SJCRH30 (cell line): ENCODE results near the gene IGFBP1. TPM values are rescaled to one million over a fixed set of nuclear protein-coding genes. Genes with fewer than 3 reads are reported as not detected.

Experiments
- DNase-seq, 2 experiments: peaks; one replicate each; pipeline ENCODE4 v3.0.0-alpha.2; 2015 to 2020
- H3K27ac ChIP-seq: fragments of 250-450 bp; sonication (Bioruptor Pico); 2 replicates; pipeline ENCODE4 v1.5.1; 2020; ENCODE audit warnings: mild to moderate bottlenecking, moderate library complexity
- H3K27me3 ChIP-seq: fragments of 250-450 bp; sonication (Bioruptor Pico); 2 replicates; pipeline ENCODE4 v1.5.1; 2020; ENCODE audit warnings: mild to moderate bottlenecking, moderate library complexity
- H3K36me3 ChIP-seq: fragments of 250-450 bp; sonication (Bioruptor Pico); 2 replicates; pipeline ENCODE4 v1.5.1; 2020; ENCODE audit warnings: mild to moderate bottlenecking, moderate library complexity
- H3K4me1 ChIP-seq: fragments of 250-450 bp; sonication (Bioruptor Pico); 2 replicates; pipeline ENCODE4 v1.5.1; 2020; ENCODE audit warnings: mild to moderate bottlenecking, moderate library complexity
- H3K4me3 ChIP-seq: fragments of 250-450 bp; sonication (Bioruptor Pico); 2 replicates; pipeline ENCODE4 v1.5.1; 2020; ENCODE audit warnings: mild to moderate bottlenecking, moderate library complexity
- H3K9me3 ChIP-seq: fragments of 250-450 bp; sonication (Bioruptor Pico); replicated peaks from 2 replicates; pipeline ENCODE4 v1.5.1; 2020; ENCODE audit warnings: mild to moderate bottlenecking, moderate library complexity
- total RNA-seq: library from RNA; depleted of rRNA; stranded (reverse); fragments of >200 nt; shearing (Covaris generic); gene quantifications from 2 replicates; pipeline ENCODE4 v1.2.3, GENCODE V29; 2014

IGFBP1 gene
- total RNA-seq, 1 experiment from 2014 or later: not detected

GRCh38 chr7:45910855-45911254, 22.6 kb downstream of the IGFBP1 start:
- Histone ChIP-seq H3K27me3 (no peaks in the 10 kb centered on the region), H3K4me3 (no peak overlapping the region), H3K27ac (no peak overlapping the region), H3K4me1 (no peaks in the 10 kb centered on the region), H3K9me3 (no peaks in the 10 kb centered on the region), H3K36me3 (no peaks in the 10 kb centered on the region)
- DNase-seq: no peak

- Histone ChIP-seq H3K27me3 (no peaks in the 10 kb centered on the region), H3K27ac (no peak overlapping the region), H3K36me3 (no peaks in the 10 kb centered on the region), H3K9me3 (no peaks in the 10 kb centered on the region), H3K4me3 (no peak overlapping the region), H3K4me1 (no peaks in the 10 kb centered on the region)
- DNase-seq: no peak
These were observed 23.0 kb downstream of the IGFBP1 start for GRCh38 chr7:45911311-45911710.

- no peaks in the 10 kb centered on the region for H3K4me1 ChIP-seq
- no peaks in the 10 kb centered on the region for H3K27me3 ChIP-seq
- no peak for DNase-seq
- no peak overlapping the region for H3K27ac ChIP-seq
- H3K4me3 ChIP-seq: no peak overlapping the region
- H3K9me3 ChIP-seq: no peaks in the 10 kb centered on the region
- no peaks in the 10 kb centered on the region for H3K36me3 ChIP-seq
These were observed 24.7 kb downstream of the IGFBP1 start for GRCh38 chr7:45912972-45913371.

DNA sequence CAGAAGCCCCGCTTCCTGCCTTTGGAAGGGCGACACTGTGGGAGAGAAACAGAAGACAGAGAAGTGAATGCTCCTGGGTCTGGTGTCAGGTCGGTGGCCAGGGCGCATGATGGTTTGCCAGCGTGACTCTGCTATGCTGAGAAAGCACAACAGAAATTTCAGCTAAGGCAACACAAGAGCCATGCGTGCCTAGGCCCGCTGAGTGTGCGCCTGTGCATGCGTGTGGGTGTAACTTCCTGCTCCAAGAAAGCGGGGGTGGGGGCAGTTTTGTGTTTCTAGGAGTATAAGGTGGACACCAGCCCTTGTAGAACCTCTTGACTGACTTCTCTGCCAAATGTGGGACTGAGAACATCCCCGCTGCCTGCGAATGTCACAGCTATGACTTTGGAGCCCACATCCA, 26.6 kb downstream of the IGFBP1 start:
- Histone ChIP-seq H3K36me3 (no peaks in the 10 kb centered on the region), H3K27ac (no peak overlapping the region), H3K27me3 (no peaks in the 10 kb centered on the region), H3K9me3 (no peaks in the 10 kb centered on the region), H3K4me3 (no peak overlapping the region), H3K4me1 (no peaks in the 10 kb centered on the region)
- no peak for DNase-seq

- H3K36me3 ChIP-seq: no peaks in the 10 kb centered on the region
- no peaks in the 10 kb centered on the region for H3K9me3 ChIP-seq
- no peak overlapping the region for H3K4me3 ChIP-seq
- no peak overlapping the region for H3K27ac ChIP-seq
- no peaks in the 10 kb centered on the region for H3K4me1 ChIP-seq
- no peaks in the 10 kb centered on the region for H3K27me3 ChIP-seq
- DNase-seq: no peak
These were observed 27.3 kb downstream of the IGFBP1 start for GRCh38 chr7:45915606-45916005.

DNA sequence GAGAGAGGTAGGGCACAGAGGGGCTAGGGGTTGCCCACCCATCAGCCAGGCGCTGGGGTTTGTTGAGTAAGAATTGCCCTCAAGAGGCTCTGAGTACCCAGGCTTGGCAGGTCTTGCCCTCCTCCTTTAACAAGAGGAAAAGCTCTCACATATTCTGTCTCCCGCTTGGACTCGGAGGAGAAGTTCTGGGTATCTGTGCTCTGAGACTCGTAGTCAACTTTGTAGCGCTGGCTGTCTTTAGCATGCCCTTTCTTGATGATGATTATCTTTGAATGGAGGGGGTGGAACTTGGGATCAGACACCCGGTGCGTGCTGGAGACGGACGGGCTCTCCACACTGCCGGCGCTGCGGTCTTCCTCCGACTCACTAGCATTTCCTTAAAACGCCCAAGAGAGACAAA, 28.8 kb downstream of the IGFBP1 start:
- DNase-seq: no peak
- no peaks in the 10 kb centered on the region for H3K27me3 ChIP-seq
- H3K36me3 ChIP-seq: no peaks in the 10 kb centered on the region
- H3K9me3 ChIP-seq: no peaks in the 10 kb centered on the region
- no peak overlapping the region for H3K27ac ChIP-seq
- H3K4me1 ChIP-seq: no peaks in the 10 kb centered on the region
- no peak overlapping the region for H3K4me3 ChIP-seq

GRCh38 chr7:45917658-45918057, 29.4 kb downstream of the IGFBP1 start:
- Histone ChIP-seq H3K9me3 (no peaks in the 10 kb centered on the region), H3K4me3 (no peak overlapping the region), H3K27ac (no peak overlapping the region), H3K4me1 (no peaks in the 10 kb centered on the region; the same call in 1 of the 2 replicates), H3K27me3 (no peaks in the 10 kb centered on the region), H3K36me3 (no peaks in the 10 kb centered on the region)
- DNase-seq: peak; percentile 70 to 83

DNA sequence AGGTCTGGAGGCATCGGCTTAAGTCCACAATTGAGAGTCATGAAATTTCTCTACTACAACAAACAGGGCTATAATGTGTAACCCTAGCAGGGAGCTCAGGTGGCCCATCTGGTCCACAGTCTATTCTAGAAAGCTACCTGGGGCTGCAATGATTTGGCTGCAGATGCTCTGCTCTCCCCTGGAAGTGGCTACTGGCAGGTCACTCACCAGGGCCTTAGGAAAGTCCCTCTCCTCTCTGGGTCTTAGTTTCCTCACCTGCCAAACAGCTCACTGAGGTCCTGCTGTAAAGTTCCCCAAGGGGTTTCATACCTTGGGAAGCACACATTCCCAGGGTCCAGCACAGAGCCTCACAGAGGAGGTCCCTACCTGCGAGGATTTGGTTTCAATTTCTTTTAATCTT, 30.3 kb downstream of the IGFBP1 start:
- no peaks in the 10 kb centered on the region for H3K9me3 ChIP-seq
- peaks cover 2% of the 10 kb centered on the region; the same call in 1 of the 2 replicates for H3K4me1 ChIP-seq
- no peaks in the 10 kb centered on the region for H3K27me3 ChIP-seq
- H3K36me3 ChIP-seq: no peaks in the 10 kb centered on the region
- H3K27ac ChIP-seq: no peak overlapping the region
- DNase-seq: no peak
- no peak overlapping the region for H3K4me3 ChIP-seq

GRCh38 chr7:45919231-45919784, 31.0 kb downstream of the IGFBP1 start:
- Histone ChIP-seq H3K36me3 (no peaks in the 10 kb centered on the region), H3K27ac (no peak overlapping the region), H3K27me3 (no peaks in the 10 kb centered on the region), H3K4me1 (peaks cover 2% of the 10 kb centered on the region; the same call in 1 of the 2 replicates), H3K4me3 (no peak overlapping the region), H3K9me3 (no peaks in the 10 kb centered on the region)
- peak in 1 of 2 experiments; percentile 33 for DNase-seq

- Histone ChIP-seq H3K4me1 (peaks cover 2% of the 10 kb centered on the region; the same call in 1 of the 2 replicates), H3K27me3 (no peaks in the 10 kb centered on the region), H3K27ac (no peak overlapping the region), H3K4me3 (no peak overlapping the region), H3K36me3 (no peaks in the 10 kb centered on the region), H3K9me3 (no peaks in the 10 kb centered on the region)
- DNase-seq: no peak
These were observed 31.7 kb downstream of the IGFBP1 start for GRCh38 chr7:45919993-45920459.

DNA sequence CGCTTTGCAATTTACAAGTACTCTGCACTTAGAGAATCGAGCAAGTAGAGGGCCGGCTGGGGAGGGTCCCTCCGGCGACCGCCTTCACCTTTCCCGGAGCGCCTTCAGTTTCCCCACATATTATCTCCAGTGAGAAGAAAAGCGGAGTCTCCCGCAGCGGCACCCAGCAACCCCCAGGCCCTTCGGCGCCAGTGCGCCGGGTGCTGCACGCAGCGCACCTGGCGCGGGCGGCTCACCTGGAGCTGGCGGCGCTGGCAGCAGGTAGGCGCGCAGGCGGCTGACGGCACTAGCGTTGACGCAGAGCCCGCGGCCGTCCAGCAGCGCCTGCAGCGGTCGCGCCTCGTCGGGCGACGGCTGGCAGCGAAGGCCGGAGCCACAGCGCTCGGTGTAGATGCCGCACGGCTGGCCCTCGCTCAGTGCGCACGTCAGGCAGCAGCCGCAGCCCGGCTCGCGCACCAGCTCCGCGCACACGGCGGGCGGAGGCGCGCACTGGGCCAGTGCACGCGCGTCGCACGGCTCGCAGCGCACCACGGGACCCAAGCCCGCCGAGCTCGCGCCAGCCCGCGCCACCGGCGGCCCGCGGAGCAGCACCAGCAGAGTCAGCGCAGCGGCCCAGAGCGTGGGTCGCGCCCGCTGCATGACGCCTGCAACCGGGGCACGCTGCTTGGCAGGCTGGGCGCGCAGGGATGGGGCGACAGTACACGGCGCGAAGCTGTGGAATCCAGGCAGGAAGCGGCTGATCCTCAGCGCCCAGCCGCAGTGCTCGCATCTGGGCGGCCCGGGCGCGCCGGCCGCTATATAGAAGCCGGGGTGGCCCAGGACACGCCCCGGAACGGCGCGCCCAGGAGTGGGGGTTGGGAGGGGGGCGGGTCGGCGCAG, 32.5 kb downstream of the IGFBP1 start, which contains the start of gene IGFBP3:
Gene IGFBP3, minus strand, starts transcription at position 771 of the 879 bp plus-strand sequence. Its CDS starts 132 bp downstream, at position 639.
- no peaks in the 10 kb centered on the region for H3K27me3 ChIP-seq
- no peaks in the 10 kb centered on the region for H3K36me3 ChIP-seq
- H3K4me3 ChIP-seq: no peak within 1 kb of the TSS
- H3K9me3 ChIP-seq: no peaks in the 10 kb centered on the region
- no peak within 1 kb of the TSS for H3K27ac ChIP-seq
- H3K4me1 ChIP-seq: peaks cover 2% of the 10 kb centered on the region; the same call in 1 of the 2 replicates
- DNase-seq: no peak

- peaks cover 2% of the 10 kb centered on the region; the same call in 1 of the 2 replicates for H3K4me1 ChIP-seq
- H3K36me3 ChIP-seq: no peaks in the 10 kb centered on the region
- H3K27ac ChIP-seq: no peak overlapping the region
- no peaks in the 10 kb centered on the region for H3K27me3 ChIP-seq
- DNase-seq: no peak
- H3K9me3 ChIP-seq: no peaks in the 10 kb centered on the region
- no peak overlapping the region for H3K4me3 ChIP-seq
These were observed 33.1 kb downstream of the IGFBP1 start for GRCh38 chr7:45921381-45921698.

- peak; percentile 40 to 67 for DNase-seq
- no peak overlapping the region for H3K27ac ChIP-seq
- no peaks in the 10 kb centered on the region for H3K27me3 ChIP-seq
- H3K9me3 ChIP-seq: no peaks in the 10 kb centered on the region
- H3K36me3 ChIP-seq: no peaks in the 10 kb centered on the region
- peaks cover 2% of the 10 kb centered on the region; the same call in 1 of the 2 replicates for H3K4me1 ChIP-seq
- H3K4me3 ChIP-seq: peak overlapping the region; percentile 8
These were observed 33.6 kb downstream of the IGFBP1 start for GRCh38 chr7:45921699-45922519.

- no peaks in the 10 kb centered on the region for H3K9me3 ChIP-seq
- H3K27me3 ChIP-seq: no peaks in the 10 kb centered on the region
- peak overlapping the region; percentile 8 for H3K4me3 ChIP-seq
- no peak overlapping the region for H3K27ac ChIP-seq
- no peak for DNase-seq
- H3K36me3 ChIP-seq: no peaks in the 10 kb centered on the region
- peaks cover 2% of the 10 kb centered on the region; the same call in 1 of the 2 replicates for H3K4me1 ChIP-seq
These were observed 34.5 kb downstream of the IGFBP1 start for GRCh38 chr7:45922810-45923209.

GRCh38 chr7:45923290-45923689, 35.0 kb downstream of the IGFBP1 start:
- no peak overlapping the region for H3K27ac ChIP-seq
- peaks cover 2% of the 10 kb centered on the region; the same call in 1 of the 2 replicates for H3K4me1 ChIP-seq
- H3K9me3 ChIP-seq: no peaks in the 10 kb centered on the region
- H3K36me3 ChIP-seq: no peaks in the 10 kb centered on the region
- no peak overlapping the region; the same call in 1 of the 2 replicates for H3K4me3 ChIP-seq
- DNase-seq: peak; percentile 60 to 77
- H3K27me3 ChIP-seq: no peaks in the 10 kb centered on the region
